Body of pancreas (tissue), 4 donors: ENCODE results near the gene ZNF581.

ENCODE experiments used
- CTCF ChIP-seq, 7 experiments: fragments of 450-650 bp in 4 of 7; fragments of 200-600 bp in 3 of 7; sonication (generic) in 3 of 7; IDR thresholded peaks; one replicate each; pipeline ENCODE4 v1.5.1; 2016 to 2019; ENCODE audit warnings: antibody characterized with exemption in 7 of 7
- POLR2A ChIP-seq, 3 donors: fragments of 450-650 bp; IDR thresholded peaks; one replicate each; pipeline ENCODE4 v1.6.1; 2016; ENCODE audit warnings: antibody characterized with exemption in 3 of 3, mild to moderate bottlenecking in 2 of 3

- TF ChIP-seq CTCF (IDR thresholded peaks at IDR 0.05) (no peak), POLR2A (IDR thresholded peaks at IDR 0.05) (no peak)
These were observed 47.5 kb downstream of the ZNF581 start for GRCh38 chr19:55690769-55691545.
